Measurements from ENCODE around the gene CXCL11.

The CXCL11 gene

DNA sequence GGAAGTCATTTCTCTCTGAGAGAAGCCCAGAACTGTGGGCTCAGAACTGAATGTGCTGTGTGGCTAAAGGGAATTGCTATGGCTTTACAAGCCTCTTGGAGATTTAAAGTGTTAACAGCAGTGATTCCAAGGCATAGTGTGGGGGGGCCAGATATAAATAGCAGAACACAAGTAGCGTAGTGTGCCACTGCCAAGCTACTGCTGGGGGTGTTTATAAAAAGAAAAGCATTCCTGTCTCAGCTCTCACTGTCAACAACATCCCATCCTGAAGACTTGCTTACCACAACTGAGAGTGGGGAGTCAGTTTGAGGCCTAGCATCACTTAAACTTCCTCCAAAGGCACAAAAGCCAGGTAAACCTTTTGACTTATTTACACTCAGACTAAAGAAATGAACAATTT is 38.6 kb upstream of the CXCL11 start, which contains the start of gene ART3:
Gene ART3, plus strand, starts transcription at position 242 of the 400 bp plus-strand sequence. CDS start 1,181 bp downstream, outside the sequence.
- Histone ChIP-seq H3K36me3 (no peaks in the 10 kb centered on the region), H3K27me3 (no peaks in the 10 kb centered on the region; the same call in 1 of the 2 replicates), H3K4me1 (no peaks in the 10 kb centered on the region), H3K9me3 (no peaks in the 10 kb centered on the region), H3K4me3 (ENCODE audit: low read depth, low read length) (no peak within 1 kb of the TSS)
- no peak for DNase-seq
- TF ChIP-seq, protein P1, sequence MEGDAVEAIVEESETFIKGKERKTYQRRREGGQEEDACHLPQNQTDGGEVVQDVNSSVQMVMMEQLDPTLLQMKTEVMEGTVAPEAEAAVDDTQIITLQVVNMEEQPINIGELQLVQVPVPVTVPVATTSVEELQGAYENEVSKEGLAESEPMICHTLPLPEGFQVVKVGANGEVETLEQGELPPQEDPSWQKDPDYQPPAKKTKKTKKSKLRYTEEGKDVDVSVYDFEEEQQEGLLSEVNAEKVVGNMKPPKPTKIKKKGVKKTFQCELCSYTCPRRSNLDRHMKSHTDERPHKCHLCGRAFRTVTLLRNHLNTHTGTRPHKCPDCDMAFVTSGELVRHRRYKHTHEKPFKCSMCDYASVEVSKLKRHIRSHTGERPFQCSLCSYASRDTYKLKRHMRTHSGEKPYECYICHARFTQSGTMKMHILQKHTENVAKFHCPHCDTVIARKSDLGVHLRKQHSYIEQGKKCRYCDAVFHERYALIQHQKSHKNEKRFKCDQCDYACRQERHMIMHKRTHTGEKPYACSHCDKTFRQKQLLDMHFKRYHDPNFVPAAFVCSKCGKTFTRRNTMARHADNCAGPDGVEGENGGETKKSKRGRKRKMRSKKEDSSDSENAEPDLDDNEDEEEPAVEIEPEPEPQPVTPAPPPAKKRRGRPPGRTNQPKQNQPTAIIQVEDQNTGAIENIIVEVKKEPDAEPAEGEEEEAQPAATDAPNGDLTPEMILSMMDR (IDR thresholded peaks at IDR 0.05; ENCODE audit: low read depth, low read length): no peak

DNA sequence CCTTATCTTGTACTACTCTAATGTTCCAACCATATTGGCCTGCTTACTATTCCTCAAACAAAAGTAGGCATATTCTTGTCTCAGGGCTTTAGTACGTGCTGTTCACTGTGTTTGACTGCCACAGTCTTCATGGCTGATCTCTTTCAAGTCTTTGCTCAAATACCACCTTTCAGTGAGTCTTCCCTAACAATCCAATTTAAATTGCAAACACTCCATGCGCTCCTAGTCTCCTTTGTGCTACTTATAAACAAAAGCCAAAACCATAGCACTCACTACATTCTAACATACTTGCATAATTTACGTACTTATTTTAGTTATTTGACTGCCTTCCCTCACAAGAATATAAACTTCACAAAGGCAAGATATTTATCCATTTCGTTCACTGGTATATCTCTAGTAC is 36.9 kb upstream of the CXCL11 start:
- no peak overlapping the region for H3K4me3 ChIP-seq (ENCODE audit: low read depth, low read length)

GRCh38 chr4:76067652-76068286 is 31.9 kb upstream of the CXCL11 start:
- peak; percentile 74 for DNase-seq
- Histone ChIP-seq H3K9me3 (no peaks in the 10 kb centered on the region), H3K36me3 (no peaks in the 10 kb centered on the region), H3K27me3 (no peaks in the 10 kb centered on the region), H3K4me3 (ENCODE audit: low read depth, low read length) (no peak overlapping the region), H3K4me1 (no peaks in the 10 kb centered on the region)
- TF ChIP-seq, protein P1 (IDR thresholded peaks at IDR 0.05; ENCODE audit: low read depth, low read length): peak; percentile 92

More for the DNA sequence above, 36.9 kb upstream of the CXCL11 start:
- TF ChIP-seq, protein P1 (IDR thresholded peaks at IDR 0.05; ENCODE audit: low read depth, low read length): no peak
- no peaks in the 10 kb centered on the region for H3K4me1 ChIP-seq
- no peaks in the 10 kb centered on the region for H3K36me3 ChIP-seq
- DNase-seq: no peak
- H3K27me3 ChIP-seq: no peaks in the 10 kb centered on the region
- no peaks in the 10 kb centered on the region for H3K9me3 ChIP-seq

DNA sequence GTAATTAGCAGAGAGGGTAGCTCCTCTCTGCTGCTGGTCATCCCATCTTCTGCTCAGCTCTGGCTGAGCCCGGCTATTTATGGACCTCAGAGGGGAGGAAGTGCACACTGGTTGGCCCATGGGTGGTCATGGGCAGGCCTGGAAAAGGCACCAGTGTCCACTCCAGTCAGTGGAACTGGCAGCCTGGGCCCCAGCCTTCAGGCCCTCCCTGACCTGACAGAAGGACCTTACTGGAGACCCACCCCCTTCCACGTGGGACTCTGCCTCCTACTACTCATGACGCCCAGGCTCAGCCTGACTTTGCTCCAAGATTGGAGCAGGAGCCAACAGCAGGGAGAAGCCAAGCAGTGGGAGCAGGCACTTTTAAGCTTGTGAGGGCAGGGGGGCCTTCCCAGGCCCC is 30.7 kb upstream of the CXCL11 start:
- no peak for DNase-seq
- TF ChIP-seq, protein P1 (IDR thresholded peaks at IDR 0.05; ENCODE audit: low read depth, low read length): no peak
- Histone ChIP-seq H3K27me3 (peaks cover 4% of the 10 kb centered on the region; the same call in 1 of the 2 replicates), H3K4me3 (ENCODE audit: low read depth, low read length) (no peak overlapping the region), H3K4me1 (no peaks in the 10 kb centered on the region), H3K9me3 (no peaks in the 10 kb centered on the region), H3K36me3 (no peaks in the 10 kb centered on the region)

GRCh38 chr4:76061982-76062381 is 26.1 kb upstream of the CXCL11 start:
- no peak for DNase-seq
- Histone ChIP-seq H3K36me3 (no peaks in the 10 kb centered on the region), H3K27me3 (peaks cover 23% of the 10 kb centered on the region), H3K4me1 (no peaks in the 10 kb centered on the region), H3K9me3 (no peaks in the 10 kb centered on the region), H3K4me3 (ENCODE audit: low read depth, low read length) (no peak overlapping the region)
- TF ChIP-seq, protein P1 (IDR thresholded peaks at IDR 0.05; ENCODE audit: low read depth, low read length): no peak

- TF ChIP-seq, protein P1 (IDR thresholded peaks at IDR 0.05; ENCODE audit: low read depth, low read length): no peak
- Histone ChIP-seq H3K9me3 (no peaks in the 10 kb centered on the region), H3K27me3 (peaks cover 26% of the 10 kb centered on the region), H3K4me1 (no peaks in the 10 kb centered on the region), H3K36me3 (no peaks in the 10 kb centered on the region), H3K4me3 (ENCODE audit: low read depth, low read length) (no peak overlapping the region)
- DNase-seq: no peak
These were observed 25.6 kb upstream of the CXCL11 start for GRCh38 chr4:76061421-76061820.

Measured in BE2C (cell line).